ENCODE results near the gene PCP4. TPM values are rescaled to one million over a fixed set of nuclear protein-coding genes. Genes with fewer than 3 reads are reported as not detected.

Gene PCP4
- total and polyA plus RNA-seq, 3 experiments from 2014 or later, result not detected

DNA sequence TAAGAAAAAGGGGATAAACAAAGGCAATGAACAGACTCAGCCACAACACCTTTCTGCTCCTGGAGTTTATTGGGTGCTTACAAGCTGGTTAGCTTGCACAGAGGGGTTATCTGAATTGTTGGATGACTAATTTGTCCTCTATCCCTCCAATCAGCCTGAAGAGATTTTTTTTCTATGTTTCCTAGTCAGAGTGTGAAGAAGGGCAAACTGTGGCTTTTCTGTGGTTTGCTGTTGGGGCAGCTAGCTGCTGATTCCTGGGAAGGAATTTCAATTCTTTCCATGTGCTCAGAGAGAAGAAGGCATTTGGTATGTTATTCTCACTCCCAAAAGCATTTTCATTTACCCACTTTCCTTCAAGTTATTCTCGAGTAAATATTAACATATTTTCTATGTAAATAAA lies 48.6 kb downstream of the PCP4 start:
- no peaks in the 10 kb centered on the region for H3K36me3 ChIP-seq (ENCODE audit: insufficient read depth, low read length)
- H3K27me3 Mint-ChIP-seq, result no peaks in the 10 kb centered on the region
- no peak overlapping the region for H3K27ac ChIP-seq (ENCODE audit: low read depth, low read length)
- no peak overlapping the region for H3K27ac Mint-ChIP-seq
- H3K36me3 Mint-ChIP-seq, result no peaks in the 10 kb centered on the region
- H3K9me3 ChIP-seq (ENCODE audit: low read length), result no peaks in the 10 kb centered on the region
- ChIA-PET POLR2A (no interaction called here), CTCF (no interaction called here)
- no peaks in the 10 kb centered on the region for H3K4me1 Mint-ChIP-seq
- H3K9me3 Mint-ChIP-seq, result peaks cover 0 to 9% (median 0%) of the 10 kb centered on the region in 5 donors
- DNase-seq, result no peak
- no peak overlapping the region for H3K4me3 Mint-ChIP-seq
- no peak overlapping the region for H3K4me3 ChIP-seq (ENCODE audit: low read length)
- no peaks in the 10 kb centered on the region for H3K27me3 ChIP-seq (ENCODE audit: insufficient read depth, low read length, poor library complexity, severe bottlenecking)
- no peaks in the 10 kb centered on the region for H3K4me1 ChIP-seq (ENCODE audit: insufficient read depth, low read length)

DNA sequence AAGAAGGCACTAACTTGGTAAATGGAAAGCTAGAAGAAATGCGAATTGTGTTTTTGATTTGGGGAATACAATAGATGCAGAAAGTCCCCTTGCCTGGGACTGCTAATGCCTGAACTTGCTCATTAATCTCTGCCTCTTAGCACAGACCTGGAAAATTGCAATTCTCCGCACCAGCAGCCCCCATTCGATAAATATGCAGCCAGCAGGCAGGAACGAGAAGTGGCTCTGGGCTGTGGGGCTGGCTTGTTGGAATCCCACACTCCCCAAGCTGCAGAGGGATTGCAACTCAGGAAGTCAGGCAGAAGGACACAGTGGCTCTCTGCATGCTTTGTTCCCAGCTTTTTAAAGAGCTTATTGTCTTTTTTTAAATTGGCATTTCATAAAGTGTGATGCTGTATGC lies 51.3 kb downstream of the PCP4 start:
- ChIA-PET CTCF (interaction anchor here (1.0 kb wide), 1 partner anchor 10 kb away, joined by 4 read pairs; no protein-coding TSS in a partner anchor), POLR2A (no interaction called here)
- H3K36me3 Mint-ChIP-seq, result no peaks in the 10 kb centered on the region
- H3K4me1 ChIP-seq (ENCODE audit: insufficient read depth, low read length), result no peaks in the 10 kb centered on the region
- no peaks in the 10 kb centered on the region for H3K27me3 Mint-ChIP-seq
- H3K4me3 ChIP-seq (ENCODE audit: low read length), result no peak overlapping the region
- no peak overlapping the region for H3K4me3 Mint-ChIP-seq
- peaks cover 0 to 15% (median 0%) of the 10 kb centered on the region in 5 donors for H3K9me3 Mint-ChIP-seq
- H3K36me3 ChIP-seq (ENCODE audit: insufficient read depth, low read length), result no peaks in the 10 kb centered on the region
- no peaks in the 10 kb centered on the region for H3K4me1 Mint-ChIP-seq
- H3K9me3 ChIP-seq (ENCODE audit: low read length), result no peaks in the 10 kb centered on the region
- no peak overlapping the region for H3K27ac Mint-ChIP-seq
- DNase-seq, result no peak
- no peaks in the 10 kb centered on the region for H3K27me3 ChIP-seq (ENCODE audit: insufficient read depth, low read length, poor library complexity, severe bottlenecking)
- no peak overlapping the region for H3K27ac ChIP-seq (ENCODE audit: low read depth, low read length)

DNA sequence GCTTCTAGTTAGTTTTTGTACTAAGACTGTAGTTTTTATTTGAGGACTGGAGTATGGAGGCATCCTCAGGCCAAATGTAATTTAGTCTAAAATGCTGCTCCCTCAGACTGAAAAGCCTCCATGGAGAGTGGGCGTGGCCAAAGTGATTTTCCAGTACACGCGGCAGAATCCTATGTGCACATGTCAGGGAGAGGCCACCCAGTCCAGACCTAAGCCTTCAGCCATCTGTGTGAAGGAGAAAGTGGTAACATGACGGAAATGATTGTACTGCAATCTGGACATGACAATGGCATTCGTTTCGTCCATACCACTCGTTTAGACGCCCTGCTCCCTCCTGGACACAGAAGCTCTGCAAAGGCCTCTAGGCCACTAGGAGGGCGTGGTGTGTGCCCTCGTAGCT lies 56.2 kb downstream of the PCP4 start:
- no peaks in the 10 kb centered on the region for H3K4me1 ChIP-seq (ENCODE audit: insufficient read depth, low read length)
- H3K27me3 ChIP-seq (ENCODE audit: insufficient read depth, low read length, poor library complexity, severe bottlenecking), result no peaks in the 10 kb centered on the region
- H3K27ac Mint-ChIP-seq, result no peak overlapping the region
- H3K4me3 Mint-ChIP-seq, result no peak overlapping the region
- no peaks in the 10 kb centered on the region for H3K36me3 Mint-ChIP-seq
- CTCF ChIA-PET, result no interaction called here
- DNase-seq, result no peak
- no peaks in the 10 kb centered on the region for H3K36me3 ChIP-seq (ENCODE audit: insufficient read depth, low read length)
- H3K4me3 ChIP-seq (ENCODE audit: low read length), result no peak overlapping the region
- H3K27me3 Mint-ChIP-seq, result no peaks in the 10 kb centered on the region
- no peaks in the 10 kb centered on the region for H3K9me3 ChIP-seq (ENCODE audit: low read length)
- POLR2A ChIA-PET, result no interaction called here
- no peaks in the 10 kb centered on the region for H3K4me1 Mint-ChIP-seq
- peaks cover 0 to 9% (median 2%) of the 10 kb centered on the region in 5 donors for H3K9me3 Mint-ChIP-seq
- H3K27ac ChIP-seq (ENCODE audit: low read depth, low read length), result no peak overlapping the region

DNA sequence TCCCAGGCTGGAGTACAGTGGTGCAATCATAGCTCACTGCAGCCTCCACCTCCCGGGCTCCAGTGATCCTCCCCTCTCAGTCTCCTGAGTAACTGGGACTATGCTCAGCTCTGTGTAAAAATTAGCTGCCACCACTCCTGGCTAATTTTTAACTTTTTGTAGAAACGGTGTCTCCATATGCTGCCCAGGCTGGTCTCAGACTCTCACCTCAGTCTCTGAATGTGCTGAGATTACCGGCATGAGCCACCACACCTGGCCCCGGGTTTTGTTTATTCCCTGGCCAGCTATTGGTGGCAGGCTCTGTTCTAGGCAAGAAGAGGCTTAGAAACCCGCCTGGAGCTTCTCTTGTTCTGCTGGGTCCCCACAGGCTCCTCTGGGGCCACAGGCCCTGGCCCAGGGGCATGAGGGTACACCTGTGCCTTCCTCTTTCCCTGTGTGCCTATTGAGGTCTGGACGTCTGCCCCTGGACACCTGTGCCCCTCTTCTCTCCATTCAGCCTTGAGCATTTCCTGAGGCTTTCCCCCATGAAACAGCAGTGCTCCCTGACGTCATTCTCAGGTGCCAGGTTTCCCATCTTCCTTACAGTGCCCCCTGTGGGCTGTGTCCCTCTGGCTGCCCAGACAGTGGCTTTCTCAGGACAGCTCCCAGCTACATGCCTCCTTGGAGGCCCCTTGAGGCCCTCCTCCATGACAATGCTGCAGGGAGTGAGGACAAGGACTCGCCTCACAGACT lies 57.5 kb downstream of the PCP4 start:
- Mint-ChIP-seq H3K36me3 (no peaks in the 10 kb centered on the region), H3K4me3 (no peak overlapping the region), H3K4me1 (no peaks in the 10 kb centered on the region), H3K27ac (no peak overlapping the region), H3K27me3 (no peaks in the 10 kb centered on the region), H3K9me3 (peaks cover 0 to 12% (median 2%) of the 10 kb centered on the region in 5 donors)
- CTCF ChIA-PET, result no interaction called here
- DNase-seq, result no peak
- H3K27ac ChIP-seq (ENCODE audit: low read depth, low read length), result no peak overlapping the region
- H3K36me3 ChIP-seq (ENCODE audit: insufficient read depth, low read length), result no peaks in the 10 kb centered on the region
- H3K9me3 ChIP-seq (ENCODE audit: low read length), result no peaks in the 10 kb centered on the region
- no peak overlapping the region for H3K4me3 ChIP-seq (ENCODE audit: low read length)
- no peaks in the 10 kb centered on the region for H3K4me1 ChIP-seq (ENCODE audit: insufficient read depth, low read length)
- POLR2A ChIA-PET, result no interaction called here
- no peaks in the 10 kb centered on the region for H3K27me3 ChIP-seq (ENCODE audit: insufficient read depth, low read length, poor library complexity, severe bottlenecking)

DNA sequence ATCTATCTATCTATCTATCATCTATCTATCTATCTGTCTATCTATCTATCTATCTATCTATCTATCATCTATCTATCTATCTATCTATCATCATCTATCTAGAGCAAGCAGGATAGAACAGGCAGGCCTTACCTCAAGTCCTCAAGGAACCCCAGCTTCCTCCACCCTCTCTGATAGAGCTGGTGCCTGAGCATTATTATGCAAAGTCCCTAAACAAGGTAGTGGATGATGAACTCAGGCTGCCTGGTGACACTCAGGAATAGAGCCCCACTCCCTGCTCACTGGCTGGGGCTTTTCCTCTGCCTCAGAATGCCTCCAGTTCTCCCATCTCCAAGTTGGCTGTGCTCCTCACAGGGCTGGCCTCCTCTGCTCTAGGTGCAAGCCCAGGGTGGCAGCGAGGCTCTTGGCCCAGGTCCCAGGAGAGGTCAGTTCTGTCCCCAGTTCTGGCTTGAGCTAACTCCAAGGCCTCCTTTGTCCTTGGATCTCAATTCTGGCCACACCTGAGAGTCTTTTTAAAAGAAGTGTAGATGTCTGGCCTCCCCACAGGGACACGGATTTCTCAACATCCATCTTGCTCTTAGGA lies 60.2 kb downstream of the PCP4 start:
- no peak for DNase-seq
- Histone ChIP-seq H3K4me1 (ENCODE audit: insufficient read depth, low read length) (no peaks in the 10 kb centered on the region), H3K9me3 (ENCODE audit: low read length) (no peaks in the 10 kb centered on the region), H3K36me3 (ENCODE audit: insufficient read depth, low read length) (no peaks in the 10 kb centered on the region), H3K27ac (ENCODE audit: low read depth, low read length) (no peak overlapping the region), H3K4me3 (ENCODE audit: low read length) (no peak overlapping the region), H3K27me3 (ENCODE audit: insufficient read depth, low read length, poor library complexity, severe bottlenecking) (no peaks in the 10 kb centered on the region)
- ChIA-PET POLR2A (no interaction called here), CTCF (no interaction called here)
- H3K4me3 Mint-ChIP-seq, result no peak overlapping the region
- H3K9me3 Mint-ChIP-seq, result peaks cover 0 to 12% (median 0%) of the 10 kb centered on the region in 5 donors
- H3K27me3 Mint-ChIP-seq, result peaks cover 0 to 4% of the 10 kb centered on the region in 2 donors
- H3K36me3 Mint-ChIP-seq, result no peaks in the 10 kb centered on the region
- no peaks in the 10 kb centered on the region for H3K4me1 Mint-ChIP-seq
- H3K27ac Mint-ChIP-seq, result no peak overlapping the region

DNA sequence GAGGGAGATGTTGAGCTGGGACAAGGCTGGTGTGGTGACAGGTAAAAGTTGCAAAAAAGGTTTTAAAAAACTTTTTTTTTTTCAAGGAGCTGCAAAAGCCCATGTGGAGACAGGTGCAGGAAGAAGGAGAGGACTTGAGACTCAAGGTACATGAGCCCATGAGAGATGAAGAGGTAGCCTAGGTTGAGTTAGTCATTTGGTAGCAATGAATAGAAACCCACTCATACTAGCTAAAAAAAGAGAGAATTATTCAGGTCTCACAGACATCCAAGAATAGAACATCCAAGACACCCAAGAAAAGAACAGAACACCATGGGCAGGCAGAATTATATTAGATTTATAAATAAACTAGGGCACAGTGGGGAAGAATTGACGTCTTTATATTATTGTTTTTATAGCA lies 65.1 kb downstream of the PCP4 start:
- H3K9me3 ChIP-seq (ENCODE audit: low read length), result no peaks in the 10 kb centered on the region
- no peaks in the 10 kb centered on the region for H3K36me3 Mint-ChIP-seq
- H3K4me1 ChIP-seq (ENCODE audit: insufficient read depth, low read length), result no peaks in the 10 kb centered on the region
- H3K4me3 ChIP-seq (ENCODE audit: low read length), result no peak overlapping the region
- H3K27ac ChIP-seq (ENCODE audit: low read depth, low read length), result no peak overlapping the region
- POLR2A ChIA-PET, result no interaction called here
- no peaks in the 10 kb centered on the region for H3K27me3 ChIP-seq (ENCODE audit: insufficient read depth, low read length, poor library complexity, severe bottlenecking)
- DNase-seq, result no peak
- H3K27me3 Mint-ChIP-seq, result peaks cover 0 to 4% of the 10 kb centered on the region in 2 donors
- no peak overlapping the region for H3K4me3 Mint-ChIP-seq
- H3K27ac Mint-ChIP-seq, result no peak overlapping the region
- CTCF ChIA-PET, result no interaction called here
- no peaks in the 10 kb centered on the region for H3K4me1 Mint-ChIP-seq
- H3K9me3 Mint-ChIP-seq, result peaks cover 0 to 5% (median 0%) of the 10 kb centered on the region in 5 donors
- no peaks in the 10 kb centered on the region for H3K36me3 ChIP-seq (ENCODE audit: insufficient read depth, low read length)

DNA sequence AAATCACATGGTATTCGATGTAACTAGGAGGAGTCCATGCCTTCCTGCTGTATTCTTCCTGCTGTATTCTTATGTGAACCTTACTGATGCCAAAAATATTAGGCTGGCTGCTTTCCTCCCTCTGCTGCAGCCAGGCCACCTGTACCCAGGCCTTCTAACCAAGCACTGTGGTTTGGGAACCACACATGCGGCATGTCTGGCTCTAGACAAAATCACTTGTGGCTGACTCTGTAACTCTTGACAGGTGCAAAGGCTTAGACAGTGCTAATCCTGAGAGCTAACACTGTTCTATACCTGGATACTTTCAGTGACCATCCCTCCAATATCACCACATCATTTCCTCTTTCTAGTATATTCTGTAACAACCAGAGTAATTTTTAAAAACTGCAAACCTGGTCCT lies 67.7 kb downstream of the PCP4 start:
- no peak overlapping the region for H3K4me3 Mint-ChIP-seq
- no peaks in the 10 kb centered on the region for H3K4me1 ChIP-seq (ENCODE audit: insufficient read depth, low read length)
- no peak overlapping the region for H3K27ac ChIP-seq (ENCODE audit: low read depth, low read length)
- ChIA-PET CTCF (no interaction called here), POLR2A (no interaction called here)
- no peaks in the 10 kb centered on the region for H3K4me1 Mint-ChIP-seq
- DNase-seq, result no peak
- no peaks in the 10 kb centered on the region for H3K27me3 ChIP-seq (ENCODE audit: insufficient read depth, low read length, poor library complexity, severe bottlenecking)
- no peaks in the 10 kb centered on the region for H3K36me3 Mint-ChIP-seq
- no peaks in the 10 kb centered on the region for H3K9me3 ChIP-seq (ENCODE audit: low read length)
- H3K27me3 Mint-ChIP-seq, result peaks cover 0 to 3% of the 10 kb centered on the region in 2 donors
- peaks cover 0 to 4% (median 0%) of the 10 kb centered on the region in 5 donors for H3K9me3 Mint-ChIP-seq
- no peak overlapping the region for H3K4me3 ChIP-seq (ENCODE audit: low read length)
- H3K27ac Mint-ChIP-seq, result no peak overlapping the region
- H3K36me3 ChIP-seq (ENCODE audit: insufficient read depth, low read length), result no peaks in the 10 kb centered on the region

DNA sequence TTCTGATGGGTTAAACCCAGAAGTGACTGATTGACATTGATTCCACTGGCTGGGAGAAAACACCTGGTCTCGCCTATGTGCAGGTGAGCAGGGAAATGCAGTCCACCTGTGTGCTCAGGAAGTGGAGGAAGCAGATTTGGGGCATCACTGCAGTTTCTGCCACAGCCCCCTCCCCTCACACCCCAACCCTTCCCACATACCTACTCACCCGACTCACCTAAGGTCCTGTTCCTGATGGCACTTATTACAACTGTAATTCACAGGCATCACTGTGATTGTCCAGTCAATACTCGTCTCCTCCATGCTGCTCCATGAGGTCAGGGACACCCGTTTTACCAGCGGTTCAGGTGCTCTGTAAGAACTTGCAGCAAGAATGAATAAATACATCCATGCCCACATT lies 68.5 kb downstream of the PCP4 start:
- H3K36me3 ChIP-seq (ENCODE audit: insufficient read depth, low read length), result no peaks in the 10 kb centered on the region
- H3K9me3 Mint-ChIP-seq, result peaks cover 0 to 4% (median 0%) of the 10 kb centered on the region in 5 donors
- H3K4me1 ChIP-seq (ENCODE audit: insufficient read depth, low read length), result no peaks in the 10 kb centered on the region
- no peak overlapping the region for H3K4me3 Mint-ChIP-seq
- H3K4me3 ChIP-seq (ENCODE audit: low read length), result no peak overlapping the region
- H3K27me3 Mint-ChIP-seq, result no peaks in the 10 kb centered on the region
- DNase-seq, result no peak
- H3K27ac Mint-ChIP-seq, result no peak overlapping the region
- ChIA-PET POLR2A (no interaction called here), CTCF (no interaction called here)
- H3K36me3 Mint-ChIP-seq, result no peaks in the 10 kb centered on the region
- H3K4me1 Mint-ChIP-seq, result no peaks in the 10 kb centered on the region
- H3K27me3 ChIP-seq (ENCODE audit: insufficient read depth, low read length, poor library complexity, severe bottlenecking), result no peaks in the 10 kb centered on the region
- no peaks in the 10 kb centered on the region for H3K9me3 ChIP-seq (ENCODE audit: low read length)
- no peak overlapping the region for H3K27ac ChIP-seq (ENCODE audit: low read depth, low read length)
